Right renal pelvis (tissue), 4 donors: Measurements from ENCODE around the gene LRRC3. TPM values are rescaled to one million over a fixed set of nuclear protein-coding genes. Genes with fewer than 3 reads are reported as not detected.

Experiments
- DNase-seq, 4 donors: peaks; one replicate each; pipeline ENCODE4 v3.0.0-alpha.2; 2013; ENCODE audit warnings: low read depth in 4 of 4, low spot score in 3 of 4, missing footprints in 1 of 4
- polyA plus RNA-seq, 4 donors: library from polyadenylated mRNA; unstranded; fragments of 120-200 nt; gene quantifications; one replicate each; pipeline ENCODE4 v1.2.1, GENCODE V29; 2013; ENCODE audit not compliant: insufficient read length in 4 of 4

Gene LRRC3
- polyA plus RNA-seq, 4 donors: 4.3 to 5.4 (median 4.9) TPM

DNA sequence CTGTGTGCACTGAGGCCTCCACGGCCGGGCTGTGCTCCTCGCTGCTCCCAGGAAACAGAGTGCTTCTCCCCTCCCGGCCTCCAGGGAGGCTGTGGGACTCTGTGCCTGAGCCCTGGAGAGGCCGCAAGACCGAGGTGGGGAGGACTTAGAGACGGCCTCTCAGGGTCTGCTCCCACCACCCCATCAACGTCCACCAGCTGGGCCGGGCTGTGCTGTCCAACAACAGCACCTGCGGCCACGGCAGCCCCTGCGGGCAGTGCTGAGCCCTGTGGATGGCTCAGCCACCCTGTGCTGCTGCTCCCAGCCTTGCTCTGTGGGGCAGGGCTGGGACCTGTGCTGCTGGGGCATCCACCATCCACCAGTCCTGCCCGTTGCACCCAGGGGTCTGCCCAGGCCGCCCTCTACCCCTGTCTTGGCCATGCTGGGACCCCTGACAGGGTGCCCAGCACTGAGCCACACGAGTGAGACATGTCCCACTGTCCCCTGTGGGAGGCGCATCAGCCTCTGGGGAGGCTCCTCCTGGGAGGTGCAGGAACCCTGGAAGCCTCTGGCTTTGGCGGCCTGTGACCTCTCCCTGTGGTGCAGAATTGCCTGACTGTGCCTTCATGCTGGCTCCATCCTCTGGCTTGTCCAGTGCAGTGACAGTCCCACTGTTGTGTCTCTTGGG is 31.2 kb upstream of the LRRC3 start:
- DNase-seq: no peak

DNA sequence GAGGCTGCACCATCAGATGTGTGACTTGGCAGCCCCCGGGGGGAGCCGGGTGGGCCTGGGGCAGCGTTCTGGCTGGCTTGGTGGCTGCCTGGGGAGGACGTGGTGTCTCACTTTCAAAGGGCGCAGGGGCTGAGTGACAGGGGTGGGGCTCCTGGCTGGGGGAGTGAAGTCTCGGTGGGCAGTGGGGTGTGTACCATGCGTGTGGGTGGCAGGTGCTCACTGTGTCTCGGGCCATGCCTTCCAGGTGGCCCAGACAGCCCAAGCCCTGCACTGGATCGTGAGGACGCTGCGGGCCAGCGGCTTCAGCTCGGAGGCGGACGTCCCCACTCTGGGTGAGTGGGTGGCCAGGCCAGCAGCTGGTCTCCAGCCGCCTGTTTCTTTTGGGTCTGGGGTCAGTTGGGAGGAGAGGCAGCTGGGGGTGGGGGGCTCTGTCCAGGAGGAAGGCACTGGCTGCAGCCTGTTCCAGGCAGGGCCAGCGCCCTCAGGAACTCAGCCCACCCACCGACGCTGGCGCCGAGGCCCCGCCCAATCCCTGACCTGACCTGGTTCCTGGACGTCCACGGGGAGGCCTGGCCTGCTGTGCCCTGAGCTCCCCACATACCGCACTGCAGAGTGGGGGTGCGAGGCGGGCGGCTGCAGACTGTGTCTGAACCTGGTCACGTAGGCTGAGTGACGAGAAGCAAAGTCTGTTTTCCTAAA is 30.6 kb upstream of the LRRC3 start:
- DNase-seq: no peak

DNA sequence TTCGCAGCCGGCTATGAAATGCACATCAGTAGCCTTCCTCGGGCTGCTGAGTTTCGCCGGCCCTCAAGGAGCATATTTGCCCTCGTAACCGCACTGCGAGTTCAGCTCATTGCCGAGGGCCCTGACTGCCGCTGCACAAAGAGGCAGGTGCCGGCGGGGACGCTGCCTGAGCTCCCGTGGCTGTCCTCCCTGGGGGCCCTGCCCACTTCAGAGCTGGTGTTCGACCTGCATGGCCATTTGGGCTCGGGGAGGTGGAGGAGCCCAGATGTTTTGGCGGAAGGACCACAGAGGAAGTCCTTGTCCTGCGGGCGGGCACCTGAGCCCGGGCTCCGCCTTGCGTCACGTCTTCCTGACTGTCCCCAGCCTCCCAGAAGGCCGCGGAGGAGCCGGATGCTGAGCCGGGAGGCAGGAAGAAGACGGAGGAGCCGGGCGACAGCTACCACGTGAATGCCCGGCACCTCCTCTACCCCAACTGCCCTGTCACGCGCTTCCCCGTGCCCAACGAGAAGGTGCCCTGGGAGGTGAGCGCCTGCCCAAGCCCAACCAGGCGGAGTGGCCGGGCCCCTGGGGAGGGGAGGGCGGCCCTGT is 29.9 kb upstream of the LRRC3 start:
- DNase-seq: no peak

DNA sequence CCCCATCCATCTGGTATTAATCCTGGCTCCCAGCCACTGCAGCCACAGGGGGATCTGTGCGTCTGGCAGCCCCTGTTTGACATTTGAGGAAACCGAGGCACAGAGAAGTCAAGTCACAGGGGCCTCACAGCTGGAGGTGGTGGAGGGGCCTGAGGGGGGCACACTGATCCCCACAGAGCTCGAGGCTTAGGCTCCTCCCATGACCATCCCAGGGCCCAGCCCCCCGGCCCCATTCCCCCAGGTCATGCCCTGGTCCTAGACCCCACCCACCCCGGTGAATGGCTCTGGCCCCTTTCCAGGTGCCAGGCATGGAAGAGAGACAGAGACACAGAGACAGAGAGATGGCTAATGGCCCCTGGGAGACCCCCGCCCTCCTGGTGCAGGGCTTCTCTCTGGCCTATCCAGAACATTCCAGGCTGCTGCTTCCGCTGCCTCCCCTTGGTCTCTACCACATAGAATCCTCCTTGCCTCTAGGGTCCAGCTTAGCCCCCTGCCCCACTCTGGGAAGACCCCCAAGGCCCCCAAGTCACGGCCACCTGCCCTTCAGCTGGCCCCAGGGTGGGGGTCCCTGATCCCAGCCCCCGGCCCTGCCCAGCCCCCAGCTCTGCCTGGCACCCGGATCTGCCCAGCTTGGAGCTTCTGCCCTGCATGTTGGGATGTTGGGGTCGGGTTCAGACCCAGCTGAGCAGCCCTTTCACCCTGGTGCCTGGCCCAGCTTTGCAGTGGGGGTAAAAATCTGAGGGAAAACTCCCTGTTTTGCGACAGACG is 29.2 kb upstream of the LRRC3 start:
- no peak for DNase-seq

DNA sequence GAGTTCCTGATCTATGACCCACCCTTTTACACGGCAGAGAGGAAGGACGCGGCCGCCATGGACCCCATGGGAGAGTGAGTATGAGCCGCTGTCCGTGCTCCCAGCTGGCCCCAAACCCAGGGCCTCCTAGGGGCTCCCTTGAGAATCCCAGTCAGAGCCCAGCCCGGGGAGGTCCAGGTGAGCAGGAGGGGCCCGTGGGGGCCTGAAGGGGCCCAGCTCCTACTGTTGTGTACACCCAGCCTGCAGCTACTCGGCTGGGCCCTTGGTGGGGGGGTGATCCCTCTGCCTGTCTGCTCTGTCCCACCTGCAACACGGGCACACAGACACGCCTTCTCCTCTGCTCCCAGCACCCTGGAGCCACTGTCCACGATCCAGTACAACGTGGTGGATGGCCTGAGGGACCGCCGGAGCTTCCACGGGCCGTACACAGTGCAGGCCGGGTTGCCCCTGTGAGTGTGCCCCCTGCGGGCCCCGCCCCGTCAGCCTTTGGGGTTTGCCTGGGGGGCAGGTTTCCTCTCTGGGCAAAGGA is 28.6 kb upstream of the LRRC3 start:
- DNase-seq: no peak

DNA sequence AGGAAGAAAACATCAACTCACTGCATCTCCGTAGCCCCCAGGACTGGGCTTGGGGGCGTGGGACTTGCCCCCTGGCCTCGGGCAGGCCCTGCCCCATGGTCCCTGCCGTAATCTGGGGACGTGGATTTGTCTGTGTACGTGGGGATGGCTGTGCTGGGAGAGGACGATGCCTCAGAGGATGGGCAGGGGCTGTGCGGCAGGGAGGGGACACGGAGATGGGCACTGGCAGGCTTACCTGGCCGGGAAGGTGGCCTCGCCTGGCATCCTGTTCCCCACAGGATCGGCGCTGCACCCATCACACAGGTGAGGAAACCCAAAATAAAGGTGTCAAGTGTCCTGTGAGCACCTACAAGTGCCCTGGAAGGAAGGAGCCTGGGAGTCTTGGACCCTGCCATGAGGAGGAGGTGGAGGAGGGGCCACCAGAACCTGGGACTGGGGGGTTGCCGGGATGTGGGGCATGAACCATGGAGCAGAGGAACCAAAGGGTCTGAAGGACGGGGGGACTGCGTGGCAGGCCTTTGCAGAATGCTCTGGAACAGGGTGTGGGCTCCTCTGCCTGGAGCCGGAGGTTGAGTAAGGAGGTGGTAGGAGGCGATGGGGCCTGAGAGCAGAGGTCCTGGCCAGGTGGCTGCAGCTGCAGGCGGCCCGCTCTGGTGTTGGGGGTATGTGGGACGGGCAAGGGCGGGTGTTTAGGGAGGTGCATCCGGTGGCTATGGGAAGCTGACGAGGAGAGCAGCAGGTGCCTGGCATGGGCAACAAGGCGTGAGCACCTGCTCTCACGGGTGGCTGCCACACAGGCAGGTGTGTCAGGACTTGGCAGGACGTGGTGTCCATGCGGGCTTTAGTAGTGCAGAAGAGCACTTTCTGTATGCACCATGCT is 27.8 kb upstream of the LRRC3 start:
- no peak for DNase-seq

DNA sequence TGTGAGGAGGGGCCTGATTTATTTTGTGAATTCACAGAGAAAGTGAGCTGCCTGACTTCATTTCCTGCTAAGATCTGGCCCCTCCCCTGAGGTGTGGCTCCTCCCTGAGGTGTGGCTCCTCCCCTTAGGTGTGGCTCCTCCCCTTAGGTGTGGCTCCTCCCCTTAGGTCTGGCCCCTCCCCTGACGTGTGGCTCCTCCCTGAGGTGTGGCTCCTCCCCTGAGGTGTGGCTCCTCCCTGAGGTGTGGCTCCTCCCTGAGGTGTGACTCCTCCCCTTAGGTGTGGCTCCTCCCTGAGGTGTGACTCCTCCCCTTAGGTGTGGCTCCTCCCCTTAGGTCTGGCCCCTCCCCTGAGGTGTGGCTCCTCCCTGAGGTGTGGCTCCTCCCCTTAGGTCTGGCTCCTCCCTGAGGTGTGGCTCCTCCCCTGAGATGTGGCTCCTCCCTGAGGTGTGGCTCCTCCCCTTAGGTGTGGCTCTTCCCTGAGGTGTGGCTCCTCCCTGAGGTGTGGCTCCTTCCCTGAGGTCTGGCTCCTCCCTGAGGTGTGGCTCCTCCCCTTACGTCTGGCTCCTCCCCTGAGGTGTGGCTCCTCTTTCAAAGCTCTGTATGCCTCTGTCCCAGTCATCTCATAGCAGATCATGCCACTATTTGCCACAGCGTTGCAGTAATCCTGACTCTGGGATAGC is 26.9 kb upstream of the LRRC3 start:
- DNase-seq: no peak

DNA sequence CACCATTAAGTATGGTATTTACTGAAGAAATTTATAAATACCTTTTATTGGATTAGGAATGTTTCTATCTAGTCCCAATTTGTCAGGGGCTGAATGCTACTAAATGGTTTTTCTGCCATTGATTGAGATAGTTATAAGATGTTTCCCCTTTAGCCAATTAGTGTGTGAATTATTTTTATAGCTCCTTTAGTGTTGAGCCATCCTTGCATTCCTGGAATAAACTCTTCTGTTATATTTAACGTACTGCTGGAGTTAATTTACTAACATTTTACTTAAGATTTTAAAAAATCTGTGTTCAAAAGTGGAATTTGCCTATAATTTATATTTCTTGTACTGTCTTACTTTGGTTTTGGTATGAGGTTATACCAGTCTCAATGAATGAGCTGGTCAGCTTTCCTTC is 25.4 kb upstream of the LRRC3 start:
- no peak for DNase-seq

DNA sequence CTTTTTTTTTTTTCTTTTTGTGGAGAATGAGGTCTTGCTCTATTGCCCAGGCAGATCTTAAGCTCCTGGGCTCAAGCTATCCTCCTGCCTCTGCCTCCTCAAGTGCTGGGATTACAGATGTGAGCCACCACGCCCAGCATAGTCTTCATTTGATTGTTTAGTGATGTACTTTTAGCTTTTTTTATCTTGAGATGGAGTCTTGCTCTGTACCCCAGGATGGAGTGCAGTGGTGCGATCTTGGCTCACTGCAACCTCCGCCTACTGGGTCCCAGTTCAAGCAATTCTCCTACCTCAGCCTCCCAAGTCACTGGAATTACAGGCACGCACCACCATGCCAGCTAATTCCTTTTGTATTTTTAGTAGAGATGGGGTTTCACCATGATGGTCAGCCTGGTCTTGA is 24.0 kb upstream of the LRRC3 start:
- DNase-seq: no peak

DNA sequence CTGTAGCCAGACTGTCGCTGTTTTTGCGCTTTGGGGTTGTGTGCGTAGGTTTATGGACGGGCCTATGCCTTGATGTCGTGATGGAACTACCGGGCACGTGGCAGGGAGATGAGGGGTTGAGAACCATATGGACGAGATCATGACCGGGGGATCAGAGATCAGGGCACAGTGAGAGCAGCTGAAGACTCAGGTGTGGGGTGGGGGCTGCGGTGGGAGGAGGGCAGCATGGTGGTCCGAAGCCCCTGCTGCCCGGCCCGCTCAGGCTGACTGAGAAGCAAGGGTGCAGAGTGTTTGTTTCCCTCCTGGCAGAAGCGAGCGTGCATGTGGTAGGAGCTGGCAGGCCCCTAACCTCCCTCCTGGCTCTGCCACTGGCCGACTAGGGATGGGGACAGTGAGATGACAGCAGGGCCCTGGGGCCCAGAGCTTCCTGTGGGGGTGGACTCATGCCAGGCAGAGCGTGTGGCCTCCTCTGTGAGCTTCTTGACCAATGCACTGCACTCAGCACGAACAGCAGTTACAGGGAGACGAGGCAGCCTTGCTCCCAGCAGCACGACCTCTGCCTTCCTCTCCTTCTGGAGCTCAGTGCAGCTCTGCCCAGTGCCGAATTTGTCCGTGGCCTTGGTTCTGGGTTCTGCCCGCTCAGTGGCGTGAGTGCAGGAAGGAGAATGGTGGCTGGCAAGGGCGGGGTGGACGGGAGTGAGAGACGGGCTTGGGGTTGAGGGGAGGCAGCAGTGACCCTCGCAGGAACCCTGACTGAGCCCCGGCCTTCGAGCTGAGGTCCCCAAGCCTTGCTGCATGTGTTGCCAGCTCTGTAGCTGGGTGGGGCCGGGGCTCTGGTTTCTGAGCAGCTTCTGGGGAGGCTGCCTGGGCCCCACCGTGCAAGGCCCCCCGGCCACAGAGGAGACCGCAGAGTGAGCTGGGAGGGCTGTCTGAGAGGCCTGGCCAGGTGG is 22.2 kb upstream of the LRRC3 start:
- no peak for DNase-seq

DNA sequence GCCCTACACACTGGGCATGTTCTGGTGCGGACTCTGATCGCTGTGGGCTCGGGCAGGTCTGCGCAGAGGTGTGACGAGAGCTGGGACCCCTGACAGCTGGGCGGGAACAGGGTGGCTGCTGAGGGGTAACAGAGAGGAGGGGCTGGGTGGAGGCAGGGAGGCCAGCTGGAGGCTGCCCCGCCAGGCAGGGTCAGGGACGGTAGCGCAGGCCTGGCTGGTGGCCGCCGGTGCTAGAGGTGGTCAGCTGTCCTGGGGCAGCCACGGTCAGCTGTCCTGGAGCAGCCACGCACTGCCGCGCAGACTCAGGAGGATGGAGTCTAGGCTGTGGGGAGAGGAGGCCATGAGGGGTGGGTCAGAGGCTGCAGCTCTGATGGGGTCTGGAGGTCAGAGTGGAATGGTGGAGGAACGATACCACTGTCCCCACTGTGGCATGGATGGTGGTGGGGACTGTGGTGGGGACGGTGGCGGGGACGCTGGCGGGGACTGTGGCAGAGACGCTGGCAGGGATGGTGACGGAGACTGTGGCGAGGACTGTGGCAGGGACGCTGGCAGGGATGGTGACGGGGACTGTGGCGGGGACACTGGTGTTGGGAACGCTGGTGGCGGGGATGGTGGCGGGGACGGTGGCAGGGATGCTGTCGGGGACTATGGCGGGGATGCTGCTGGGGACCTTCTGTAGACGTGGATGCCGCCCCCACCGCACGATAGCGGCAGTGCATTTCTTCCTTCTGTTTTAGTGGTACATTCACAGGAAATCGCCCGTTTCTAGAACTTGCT is 21.3 kb upstream of the LRRC3 start:
- no peak for DNase-seq

DNA sequence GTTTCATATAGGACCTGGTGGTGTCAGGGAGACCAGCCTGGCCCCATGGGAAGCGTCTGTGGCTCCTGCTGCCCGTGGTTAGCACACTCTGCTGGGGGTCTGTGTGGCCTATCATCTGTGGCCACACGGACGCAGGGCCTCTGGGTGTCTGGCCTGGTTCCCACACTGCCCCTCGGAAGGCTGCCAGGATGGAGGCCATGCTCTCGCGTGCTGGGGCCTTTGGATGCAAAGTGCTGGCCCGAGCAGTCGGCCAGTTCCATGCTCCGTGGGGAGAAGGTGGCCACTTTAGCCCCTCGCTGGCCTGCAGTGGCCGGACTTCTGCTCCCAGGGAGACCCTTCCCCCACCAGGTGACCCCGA is 20.8 kb upstream of the LRRC3 start:
- no peak for DNase-seq

DNA sequence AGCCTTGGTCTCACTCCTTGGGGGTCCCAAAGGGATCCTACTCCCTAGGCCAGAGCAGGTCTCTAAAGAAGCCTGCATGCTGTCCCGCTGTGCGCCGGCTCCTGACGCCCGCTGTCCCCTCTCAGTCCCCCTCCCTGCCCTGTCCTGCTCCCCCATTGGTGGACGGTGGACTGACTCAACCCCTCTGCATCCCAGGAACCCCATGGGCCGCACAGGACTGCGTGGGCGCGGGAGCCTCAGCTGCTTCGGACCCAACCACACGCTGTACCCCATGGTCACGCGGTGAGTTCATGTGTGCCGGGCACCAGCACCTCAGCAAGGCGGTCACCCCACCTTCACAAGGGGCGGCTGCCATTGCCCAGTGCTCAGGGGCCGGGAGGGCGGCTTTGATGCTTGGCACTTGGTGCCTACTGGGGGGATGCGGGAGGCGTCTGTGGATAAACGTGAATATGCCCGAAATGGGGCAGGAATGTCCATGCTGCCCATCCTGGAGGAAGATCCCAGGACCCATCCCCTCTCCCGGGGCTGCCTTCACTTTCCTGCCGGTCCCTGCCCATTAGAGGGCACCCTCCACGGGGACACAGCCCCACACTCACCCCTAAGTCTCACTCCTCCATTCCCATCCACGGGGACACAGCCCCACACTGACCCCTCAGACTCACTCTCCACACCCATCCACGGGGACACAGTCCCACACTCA is 20.2 kb upstream of the LRRC3 start:
- no peak for DNase-seq

DNA sequence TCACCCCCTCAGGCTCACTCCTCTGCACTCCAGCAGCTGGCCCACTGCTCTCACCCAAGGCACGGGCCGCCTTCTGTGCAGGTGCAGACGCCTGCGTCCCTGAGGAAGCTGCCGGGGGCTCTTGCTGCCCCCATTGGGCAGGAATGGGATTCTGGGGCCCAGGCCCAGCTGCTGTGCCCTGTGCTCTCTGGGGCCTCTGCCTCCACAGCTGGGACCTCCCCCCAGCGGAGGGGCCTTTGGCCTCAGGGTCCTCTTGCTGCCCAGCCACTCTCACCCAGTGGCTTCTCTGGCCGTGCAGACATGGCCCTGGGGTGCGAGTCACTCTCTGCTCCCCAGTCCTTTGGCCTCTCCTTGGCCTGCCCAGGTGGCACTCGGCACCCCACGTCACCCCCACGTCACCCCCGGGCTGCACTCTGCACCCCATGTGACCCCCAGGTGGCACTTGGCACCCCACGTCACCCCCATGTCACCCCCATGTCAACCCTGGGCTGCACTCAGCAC is 19.1 kb upstream of the LRRC3 start:
- DNase-seq: no peak

DNA sequence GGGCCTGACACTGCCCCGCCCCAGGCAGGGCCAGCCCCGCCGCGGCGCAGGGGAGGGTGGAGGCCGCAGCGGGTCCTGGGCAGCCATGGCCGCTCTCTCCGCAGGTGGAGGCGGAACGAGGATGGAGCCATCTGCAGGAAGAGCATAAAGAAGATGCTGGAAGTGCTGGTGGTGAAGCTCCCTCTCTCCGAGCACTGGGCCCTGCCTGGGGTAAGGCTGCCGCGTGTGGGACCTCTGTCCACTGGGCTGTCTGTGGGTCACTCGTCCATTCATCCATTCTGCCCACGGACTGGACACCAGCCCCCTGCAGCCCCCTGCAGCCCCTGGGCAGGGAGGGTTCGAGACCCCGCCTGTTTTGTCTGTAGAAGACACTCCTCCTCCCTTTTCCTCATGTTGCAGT is 18.4 kb upstream of the LRRC3 start:
- no peak for DNase-seq

DNA sequence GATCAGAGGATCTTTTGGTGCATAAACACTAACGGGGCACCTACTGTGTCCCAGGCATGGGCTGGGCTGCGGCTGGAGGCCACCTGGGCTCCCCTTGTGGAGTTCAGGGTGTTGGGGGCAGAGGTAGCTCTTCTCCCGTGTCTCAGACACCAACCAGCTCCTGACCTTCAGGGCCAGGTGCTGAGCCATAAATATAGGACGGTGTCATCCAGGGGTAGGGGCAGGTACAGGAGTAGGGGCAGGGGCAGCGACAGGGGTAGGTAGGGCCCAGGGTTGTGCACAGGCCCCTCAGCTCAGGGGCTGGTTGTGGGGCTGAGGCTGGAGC is 18.0 kb upstream of the LRRC3 start:
- no peak for DNase-seq
